22Rv1 (cell line): Measurements from ENCODE around the gene LHPP.

Experiments
- H3K27ac ChIP-seq: fragments of 450-650 bp; 2 replicates; pipeline ENCODE4 v1.5.1; 2017
- ZFX ChIP-seq: fragments of 450-650 bp; IDR thresholded peaks from 2 replicates; pipeline ENCODE4 v1.6.1; 2017; ENCODE audit warnings: antibody characterized with exemption, borderline replicate concordance
- TF ChIP-seq, protein P1 (sequence below): fragments of 450-650 bp; IDR thresholded peaks from 2 replicates; pipeline ENCODE4 v1.5.1; 2017; ENCODE audit warnings: mild to moderate bottlenecking

LHPP gene

GRCh38 chr10:124639206-124639605 lies 177.6 kb downstream of the LHPP start:
- H3K27ac ChIP-seq, result no peak overlapping the region
- no peak for TF ChIP-seq ZFX
- TF ChIP-seq, protein P1, sequence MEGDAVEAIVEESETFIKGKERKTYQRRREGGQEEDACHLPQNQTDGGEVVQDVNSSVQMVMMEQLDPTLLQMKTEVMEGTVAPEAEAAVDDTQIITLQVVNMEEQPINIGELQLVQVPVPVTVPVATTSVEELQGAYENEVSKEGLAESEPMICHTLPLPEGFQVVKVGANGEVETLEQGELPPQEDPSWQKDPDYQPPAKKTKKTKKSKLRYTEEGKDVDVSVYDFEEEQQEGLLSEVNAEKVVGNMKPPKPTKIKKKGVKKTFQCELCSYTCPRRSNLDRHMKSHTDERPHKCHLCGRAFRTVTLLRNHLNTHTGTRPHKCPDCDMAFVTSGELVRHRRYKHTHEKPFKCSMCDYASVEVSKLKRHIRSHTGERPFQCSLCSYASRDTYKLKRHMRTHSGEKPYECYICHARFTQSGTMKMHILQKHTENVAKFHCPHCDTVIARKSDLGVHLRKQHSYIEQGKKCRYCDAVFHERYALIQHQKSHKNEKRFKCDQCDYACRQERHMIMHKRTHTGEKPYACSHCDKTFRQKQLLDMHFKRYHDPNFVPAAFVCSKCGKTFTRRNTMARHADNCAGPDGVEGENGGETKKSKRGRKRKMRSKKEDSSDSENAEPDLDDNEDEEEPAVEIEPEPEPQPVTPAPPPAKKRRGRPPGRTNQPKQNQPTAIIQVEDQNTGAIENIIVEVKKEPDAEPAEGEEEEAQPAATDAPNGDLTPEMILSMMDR, result no peak

DNA sequence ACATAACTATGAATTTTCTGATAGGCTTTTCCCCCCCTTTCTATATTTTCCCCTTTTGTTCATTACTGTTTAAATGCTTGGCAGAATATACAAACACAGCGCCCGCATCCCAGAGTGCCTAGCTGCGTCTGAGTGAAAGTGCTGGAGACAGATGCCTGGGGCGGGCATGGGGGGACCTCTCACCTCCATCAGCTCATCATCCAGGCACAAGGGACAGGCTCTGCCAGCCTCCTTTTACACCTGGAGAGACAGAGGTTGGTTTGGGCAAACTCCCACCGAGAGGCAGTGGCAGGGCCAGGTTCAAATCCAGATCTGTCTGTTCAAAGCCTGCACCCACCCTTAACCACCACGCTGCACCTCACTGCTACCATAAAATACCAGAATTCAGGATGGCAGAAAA lies 178.0 kb downstream of the LHPP start:
- H3K27ac ChIP-seq, result no peak overlapping the region
- TF ChIP-seq, protein P1, result no peak
- no peak for TF ChIP-seq ZFX

DNA sequence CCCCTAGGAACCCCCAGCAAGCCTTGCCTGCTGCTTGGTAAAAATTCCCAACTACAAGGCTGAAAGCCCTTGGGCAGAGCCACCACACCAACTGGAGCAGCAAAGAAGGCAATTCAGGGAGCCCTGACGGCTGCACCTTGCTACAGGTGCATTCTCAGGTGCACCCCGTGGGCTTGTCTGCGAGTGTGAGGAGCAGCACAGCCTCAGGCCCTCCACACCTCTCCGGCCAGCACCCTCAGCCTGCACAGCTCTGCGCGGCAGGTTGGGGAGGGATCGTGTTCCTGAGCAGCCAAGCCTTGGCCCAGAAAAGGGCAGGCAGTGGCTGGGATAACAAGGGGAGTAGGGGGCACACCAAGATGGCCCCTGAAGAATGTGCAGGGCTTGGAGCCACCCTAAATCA lies 178.4 kb downstream of the LHPP start:
- H3K27ac ChIP-seq, result no peak overlapping the region

GRCh38 chr10:124640538-124641231 lies 179.1 kb downstream of the LHPP start:
- no peak overlapping the region for H3K27ac ChIP-seq
- no peak for TF ChIP-seq ZFX
- TF ChIP-seq, protein P1, result no peak

More for the DNA sequence above, 178.4 kb downstream of the LHPP start:
- TF ChIP-seq, protein P1, result no peak
- TF ChIP-seq ZFX, result no peak

DNA sequence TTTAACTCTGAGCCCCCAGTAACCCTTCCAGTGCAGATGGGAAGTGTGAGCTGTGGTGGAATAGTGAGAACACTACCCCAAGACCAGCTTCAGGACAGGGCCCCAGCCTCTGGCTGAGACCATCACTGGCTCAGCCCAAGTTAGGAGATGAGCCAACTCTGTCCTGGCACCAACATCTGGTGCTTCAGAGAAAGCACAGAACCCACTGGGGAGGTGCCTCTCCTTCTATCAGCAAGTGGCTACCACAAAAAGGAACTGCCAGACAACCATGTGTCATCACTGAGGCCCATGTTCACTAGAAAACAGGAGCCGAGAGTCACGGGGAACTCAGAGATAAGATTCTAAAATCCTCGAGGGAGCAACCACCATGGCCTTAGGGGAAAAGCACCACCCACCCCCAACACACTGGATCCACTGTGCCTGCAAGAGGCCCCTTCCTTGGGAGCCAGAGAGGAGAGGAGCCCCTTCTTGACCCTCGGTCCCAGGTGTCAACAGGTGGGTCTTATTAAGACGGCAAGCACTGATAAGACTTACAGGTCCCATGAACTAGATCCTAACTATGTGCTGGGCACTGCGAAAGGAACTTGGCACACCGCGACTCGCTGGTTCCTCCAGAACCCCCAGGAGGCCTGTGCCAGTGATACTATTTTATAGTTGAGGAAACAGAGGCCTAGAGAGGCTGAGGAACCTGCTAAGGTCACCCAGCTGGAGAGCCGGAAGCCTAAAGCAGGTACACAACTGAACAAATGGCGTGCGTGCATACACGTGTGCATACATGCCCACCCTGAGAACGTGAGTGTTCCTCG lies 179.9 kb downstream of the LHPP start:
- H3K27ac ChIP-seq, result no peak overlapping the region
- no peak for TF ChIP-seq ZFX
- TF ChIP-seq, protein P1, result no peak

DNA sequence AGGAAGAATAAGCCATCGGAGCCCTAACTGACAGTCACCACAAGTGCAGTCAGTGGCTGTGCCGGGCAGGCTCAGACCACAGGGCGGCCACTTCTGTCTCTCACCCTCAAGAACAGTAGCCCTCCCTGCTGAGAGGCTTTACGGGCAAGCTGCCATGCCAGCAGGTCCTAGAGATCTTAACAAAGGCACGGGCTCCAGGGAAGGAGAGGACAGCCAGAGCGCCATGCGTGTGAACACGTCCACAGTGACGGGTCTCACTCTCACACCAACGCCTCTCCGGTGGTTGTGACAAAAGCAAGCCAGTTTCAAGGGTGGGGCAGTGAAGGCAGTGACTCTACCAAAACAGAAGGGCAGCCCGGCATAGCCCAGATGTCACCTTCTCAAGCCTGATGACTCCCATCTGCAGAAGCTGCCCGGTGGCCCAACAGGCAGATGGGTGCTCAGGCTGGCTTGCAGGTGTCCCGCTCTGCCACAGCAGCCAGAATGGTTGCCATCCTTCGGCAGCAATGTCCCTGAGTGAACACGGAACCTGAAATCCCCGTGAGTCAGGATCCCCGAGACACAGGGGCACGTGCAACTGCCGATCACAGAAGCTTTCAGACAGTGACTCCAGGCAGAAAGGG lies 180.6 kb downstream of the LHPP start:
- H3K27ac ChIP-seq, result no peak overlapping the region
- no peak for TF ChIP-seq ZFX
- TF ChIP-seq, protein P1, result no peak
